Heart left ventricle (tissue), 16 donors: Measurements from ENCODE around the gene ANO4. TPM values are rescaled to one million over a fixed set of nuclear protein-coding genes. Genes with fewer than 3 reads are reported as not detected.

Experiments
- ATAC-seq, 4 donors: fragments of 200-7000 bp; cut with Tn5 transposase; one replicate each; pipeline ENCODE4 v1.9.1; 2020 to 2022; ENCODE audit warnings: moderate library complexity in 4 of 4, mild to moderate bottlenecking in 3 of 4, moderate number of reproducible peaks in 1 of 4
- DNase-seq, 5 donors: peaks; one replicate each; pipeline ENCODE4 v3.0.0-alpha.2; 2020
- H3K27ac ChIP-seq, 12 donors: fragments of 200-600 bp; sonication (generic) in 4 of 12; one replicate each; pipeline versions ENCODE4 v1.5.0 to v1.8.0; 2016 to 2022; ENCODE audit warnings: mild to moderate bottlenecking in 2 of 12
- H3K27me3 ChIP-seq, 9 donors: fragments of 200-600 bp; sonication (generic) in 2 of 9; one replicate each; pipeline versions ENCODE4 v1.5.1 to v1.8.0; 2016 to 2022; ENCODE audit warnings: mild to moderate bottlenecking in 3 of 9
- H3K36me3 ChIP-seq, 9 donors: fragments of 200-600 bp; sonication (generic) in 2 of 9; one replicate each; pipeline versions ENCODE4 v1.5.0 to v1.8.0; 2018 to 2022; ENCODE audit warnings: mild to moderate bottlenecking in 2 of 9
- H3K4me1 ChIP-seq, 12 donors: fragments of 200-600 bp; sonication (generic) in 4 of 12; one replicate each; pipeline versions ENCODE4 v1.5.0 to v1.8.0; 2016 to 2022; ENCODE audit warnings: mild to moderate bottlenecking in 3 of 12
- H3K4me3 ChIP-seq, 12 donors: fragments of 200-600 bp; sonication (generic) in 4 of 12; one replicate each; pipeline versions ENCODE4 v1.5.0 to v1.8.0; 2017 to 2022; ENCODE audit warnings: mild to moderate bottlenecking in 9 of 12, moderate library complexity in 4 of 12
- H3K9me3 ChIP-seq, 12 donors: fragments of 200-600 bp; sonication (generic) in 4 of 12; one replicate each; pipeline versions ENCODE4 v1.5.0 to v1.8.0; 2016 to 2022; ENCODE audit warnings: mild to moderate bottlenecking in 1 of 12
- POLR2A ChIP-seq, 2 donors: fragments of 450-650 bp; IDR thresholded peaks; one replicate each; pipeline ENCODE4 v1.6.1; 2017; ENCODE audit warnings: antibody characterized with exemption in 2 of 2, mild to moderate bottlenecking in 2 of 2, moderate library complexity in 2 of 2
- WGBS, 4 donors: extraction: QIAGEN DNeasy Blood & Tissue Kit in 2 of 4; methylation state at CpG; one replicate each; pipeline versions ENCODE4 v1.1.5 to v1.1.7; 2013 to 2018; 5-methylcytosine and 5-hydroxymethylcytosine counted together
- intact Hi-C, 10 donors: fragments of 100-400 bp; cut with DNase I; formaldehyde crosslinking; loops; one replicate each; pipeline versions ENCODE4 v1.11.1 to v1.14.2; 2022
- polyA plus RNA-seq, 2 donors: library from polyadenylated mRNA; stranded (reverse); fragments of 200-250 nt; gene quantifications; one replicate each; pipeline ENCODE4 v1.2.3, GENCODE V29; 2013
- total RNA-seq, 9 donors: library from RNA; depleted of rRNA in 2 of 9; stranded (reverse); fragments of >200 nt in 2 of 9; fragmentation: NEBNext Ultra II Directional in 3 of 9; extraction: Animal tissue kit (Norgen Biotek cat#: 25700) in 3 of 9; gene quantifications; one replicate each; pipeline versions ENCODE4 v1.1.0 to v1.2.4, GENCODE V29; 2016 to 2023
- TF ChIP-seq, protein P1 (sequence below), 12 donors: fragments of 200-600 bp; sonication (generic) in 4 of 12; IDR thresholded peaks; one replicate each; pipeline versions ENCODE4 v1.5.0 to v1.8.0; 2018 to 2022; ENCODE audit warnings: antibody characterized with exemption in 12 of 12, mild to moderate bottlenecking in 5 of 12
- donor health status: ischemic (EF 13 %, LVEDD 7.1; RV severe dilation, severe dysfunction).
- donor health status: healthy with polysubstance abuse.
- donor health status: DM: no; HTN: yes; CAD: no.
- donor health status: DM: no; HTN: no; CAD: no.
- donor health status: ischemic (EF 25% LVEDD 6.9; RV normal size, moderate dysfunction).
- donor health status: ischemic (EF 25% LVEDD 5.7; RV mildly dilated, moderate dysfunction).
- donor health status: healthy.
- donor health status: DM: yes; HTN: yes; CAD: no.
- donor health status: ischemic (EF 35%, LVEDD 5.7; RV mildly dilated, moderate dysfunction).
- donor health status: nonischemic (EF 11% LVEDD 7.7; RV severe dilation, severe dysfunction).
- donor health status: DM: yes; HTN: yes; CAD: no.
- donor health status: PGD.
- donor health status: ischemic (EF 29% LVEDD 5.4; RV normal size, mild dysfunction).
- donor health status: nonischemic (EF 23%, LVEDD 6.1; RV moderate dilation, normal function).

ANO4 gene
- total and polyA plus RNA-seq, 11 donors = 0.05 to 0.50 (median 0.12) TPM; not detected in 6

- Histone ChIP-seq H3K27me3 (no peaks in the 10 kb centered on the region), H3K27ac (no peak overlapping the region), H3K36me3 (no peaks in the 10 kb centered on the region), H3K4me1 (no peaks in the 10 kb centered on the region), H3K9me3 (peaks cover 0 to 19% (median 0%) of the 10 kb centered on the region in 12 donors), H3K4me3 (no peak overlapping the region)
- intact Hi-C loops = no loop called here
- TF ChIP-seq, protein P1, sequence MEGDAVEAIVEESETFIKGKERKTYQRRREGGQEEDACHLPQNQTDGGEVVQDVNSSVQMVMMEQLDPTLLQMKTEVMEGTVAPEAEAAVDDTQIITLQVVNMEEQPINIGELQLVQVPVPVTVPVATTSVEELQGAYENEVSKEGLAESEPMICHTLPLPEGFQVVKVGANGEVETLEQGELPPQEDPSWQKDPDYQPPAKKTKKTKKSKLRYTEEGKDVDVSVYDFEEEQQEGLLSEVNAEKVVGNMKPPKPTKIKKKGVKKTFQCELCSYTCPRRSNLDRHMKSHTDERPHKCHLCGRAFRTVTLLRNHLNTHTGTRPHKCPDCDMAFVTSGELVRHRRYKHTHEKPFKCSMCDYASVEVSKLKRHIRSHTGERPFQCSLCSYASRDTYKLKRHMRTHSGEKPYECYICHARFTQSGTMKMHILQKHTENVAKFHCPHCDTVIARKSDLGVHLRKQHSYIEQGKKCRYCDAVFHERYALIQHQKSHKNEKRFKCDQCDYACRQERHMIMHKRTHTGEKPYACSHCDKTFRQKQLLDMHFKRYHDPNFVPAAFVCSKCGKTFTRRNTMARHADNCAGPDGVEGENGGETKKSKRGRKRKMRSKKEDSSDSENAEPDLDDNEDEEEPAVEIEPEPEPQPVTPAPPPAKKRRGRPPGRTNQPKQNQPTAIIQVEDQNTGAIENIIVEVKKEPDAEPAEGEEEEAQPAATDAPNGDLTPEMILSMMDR (IDR thresholded peaks at IDR 0.05) = no peak
- no peak for TF ChIP-seq POLR2A (IDR thresholded peaks at IDR 0.05)
- DNase-seq = no peak
- 84 to 89% (median 86%) methylated on average over 5 of the region's 5 CpGs for WGBS, 4 donors
- ATAC-seq = no peak
Measured at GRCh38 chr12:101108130-101108529, 313.6 kb downstream of the ANO4 start.

DNA sequence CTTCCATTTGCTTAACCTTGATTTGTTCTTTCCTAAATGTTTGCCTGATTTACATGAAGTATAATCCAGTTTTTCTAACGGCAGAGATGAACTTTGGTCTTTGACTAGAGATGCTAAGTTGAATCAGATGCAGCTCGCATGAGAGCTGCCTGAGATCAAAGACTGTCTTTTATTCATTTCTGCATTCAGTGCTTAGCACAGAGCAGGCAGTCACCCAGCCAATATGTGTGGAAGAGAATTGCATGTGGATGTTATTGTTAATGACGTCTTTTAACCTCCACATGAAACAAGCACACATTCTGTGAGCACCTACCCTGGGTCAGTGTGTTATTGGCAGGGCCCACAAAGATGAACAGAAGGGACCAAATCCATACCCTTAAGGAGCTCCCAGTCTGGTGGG, 316.3 kb downstream of the ANO4 start:
- intact Hi-C loops = no loop called here

DNA sequence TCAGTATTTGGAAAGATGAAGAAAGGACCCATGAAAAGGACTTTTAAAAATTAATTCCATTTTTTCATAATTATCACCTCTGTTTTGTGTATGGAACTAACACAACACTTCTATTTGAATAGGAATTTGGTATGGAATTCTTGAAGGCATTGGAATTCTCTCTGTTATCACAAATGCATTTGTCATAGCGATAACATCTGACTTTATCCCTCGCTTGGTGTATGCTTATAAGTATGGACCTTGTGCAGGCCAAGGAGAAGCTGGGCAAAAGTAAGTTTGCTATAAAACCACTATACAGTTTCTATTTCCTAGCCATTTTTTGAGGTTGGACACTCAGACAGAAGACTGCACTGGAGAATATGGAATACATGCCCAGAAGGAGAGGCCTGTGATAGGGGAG, 316.9 kb downstream of the ANO4 start:
- 63 to 73% (median 68%) methylated on average over 2 of the region's 2 CpGs for WGBS, 4 donors
- no peaks in the 10 kb centered on the region for H3K36me3 ChIP-seq
- TF ChIP-seq, protein P1 (IDR thresholded peaks at IDR 0.05) = no peak
- no peak for TF ChIP-seq POLR2A (IDR thresholded peaks at IDR 0.05)
- no peaks in the 10 kb centered on the region for H3K27me3 ChIP-seq
- ATAC-seq = no peak
- no peak for DNase-seq
- H3K27ac ChIP-seq = no peak overlapping the region
- H3K4me1 ChIP-seq = no peaks in the 10 kb centered on the region
- no peak overlapping the region for H3K4me3 ChIP-seq
- peaks cover 0 to 13% (median 0%) of the 10 kb centered on the region in 12 donors for H3K9me3 ChIP-seq
- intact Hi-C loops = no loop called here

More for the DNA sequence above, 316.3 kb downstream of the ANO4 start:
- H3K4me3 ChIP-seq = no peak overlapping the region
- H3K27me3 ChIP-seq = no peaks in the 10 kb centered on the region
- WGBS, 4 donors = 64 to 82% (median 74%) methylated on average over 3 of the region's 3 CpGs
- peaks cover 0 to 13% (median 0%) of the 10 kb centered on the region in 12 donors for H3K9me3 ChIP-seq
- ATAC-seq (no peak), DNase-seq (no peak)
- no peaks in the 10 kb centered on the region for H3K4me1 ChIP-seq
- H3K27ac ChIP-seq = no peak overlapping the region
- H3K36me3 ChIP-seq = no peaks in the 10 kb centered on the region
- TF ChIP-seq, protein P1 (IDR thresholded peaks at IDR 0.05) = no peak
- TF ChIP-seq POLR2A (IDR thresholded peaks at IDR 0.05) = no peak

DNA sequence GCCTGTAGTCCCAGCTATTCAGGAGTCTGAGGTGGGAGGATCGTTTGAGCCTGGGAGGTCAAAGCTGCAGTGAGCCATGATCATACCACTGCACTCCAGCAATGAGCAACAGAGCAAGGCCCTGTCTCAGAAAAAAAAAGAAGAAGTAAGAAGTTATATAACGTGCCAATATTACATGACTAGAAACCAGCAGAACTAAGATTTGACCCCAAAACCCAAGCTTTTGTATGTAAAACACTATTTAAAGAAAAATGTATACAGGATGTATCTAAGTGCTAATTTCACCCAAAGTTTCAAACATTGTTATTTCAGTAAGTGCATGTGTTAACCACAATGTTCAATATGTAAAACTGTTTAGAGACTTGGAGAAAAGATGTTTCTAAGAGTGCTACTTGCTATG, 320.8 kb downstream of the ANO4 start:
- TF ChIP-seq, protein P1 (IDR thresholded peaks at IDR 0.05) = no peak
- no peak for TF ChIP-seq POLR2A (IDR thresholded peaks at IDR 0.05)
- no peak for DNase-seq
- Histone ChIP-seq H3K4me3 (no peak overlapping the region), H3K27me3 (no peaks in the 10 kb centered on the region), H3K4me1 (no peaks in the 10 kb centered on the region), H3K36me3 (no peaks in the 10 kb centered on the region), H3K27ac (no peak overlapping the region), H3K9me3 (peaks cover 0 to 8% (median 0%) of the 10 kb centered on the region in 12 donors)
- ATAC-seq = no peak
- 69 to 75% (median 71%) methylated on average over 2 of the region's 2 CpGs for WGBS, 4 donors
- intact Hi-C loops = no loop called here
